GM13976 (cell line): ENCODE data around the gene TRMU.

Source experiments
- DNase-seq: peaks from one replicate; pipeline ENCODE4 v3.0.0; 2012; ENCODE audit warnings: low spot score
- CTCF ChIP-seq: IDR thresholded peaks from 2 replicates; pipeline ENCODE4 v1.5.1; 2012; ENCODE audit warnings: borderline replicate concordance, mild to moderate bottlenecking; ENCODE audit not compliant: insufficient read depth; ENCODE audit errors: extremely low read depth, missing control alignments, control extremely low read depth
- in situ Hi-C: fragments of 300-500 bp; cut with MboI; formaldehyde crosslinking; loops from one replicate; pipeline ENCODE4 v1.12.0; 2022; ENCODE audit warnings: low sequenced_read_pairs, mixed read lengths, inconsistent platforms; ENCODE audit not compliant: unreplicated experiment

TRMU gene

DNA sequence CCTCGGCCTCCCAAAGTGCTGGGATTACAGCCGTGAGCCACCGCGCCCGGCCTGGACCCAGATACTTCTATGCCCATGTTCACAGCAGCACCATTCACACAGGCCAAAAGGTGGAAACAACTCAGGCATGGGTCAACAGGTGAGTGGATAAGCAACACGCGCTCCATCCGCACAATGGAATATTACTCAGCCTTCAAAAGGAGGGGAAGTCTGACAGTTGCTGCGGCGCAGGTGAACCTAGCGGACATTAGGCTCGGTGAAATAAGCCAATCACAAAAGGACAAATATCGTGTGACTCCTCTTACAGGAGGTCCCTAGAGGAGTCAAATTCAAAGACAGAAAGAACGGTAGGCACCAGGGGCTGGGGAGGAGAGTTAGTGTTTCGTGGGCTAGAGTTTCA, 47.0 kb downstream of the TRMU start:
- DNase-seq, result no peak
- TF ChIP-seq CTCF, result no peak
- in situ Hi-C loops, result no loop called here

- DNase-seq, result no peak
- TF ChIP-seq CTCF, result no peak
- in situ Hi-C loops, result no loop called here
These were observed 50.8 kb downstream of the TRMU start for GRCh38 chr22:46386312-46386711.

DNA sequence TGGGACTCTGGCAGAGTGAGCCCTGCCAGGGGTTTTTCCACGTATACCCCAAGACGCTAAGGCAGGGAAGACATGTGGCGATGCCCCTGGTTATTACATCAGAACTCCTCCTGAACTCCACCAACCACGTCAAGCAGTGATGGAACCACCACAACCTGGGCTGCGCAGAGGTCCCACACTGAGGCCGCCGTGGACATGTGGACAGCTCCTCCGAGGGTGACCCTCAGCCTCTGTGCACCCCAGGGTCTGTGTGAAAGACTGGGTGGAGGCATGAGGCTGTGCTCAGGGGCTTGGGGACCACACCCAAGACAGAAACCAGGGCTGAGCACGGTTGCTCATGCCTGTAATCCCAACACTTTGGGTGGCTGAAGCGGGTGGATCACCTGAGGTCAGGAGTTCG, 52.2 kb downstream of the TRMU start:
- in situ Hi-C loops, result no loop called here
- DNase-seq, result no peak
- TF ChIP-seq CTCF, result no peak

DNA sequence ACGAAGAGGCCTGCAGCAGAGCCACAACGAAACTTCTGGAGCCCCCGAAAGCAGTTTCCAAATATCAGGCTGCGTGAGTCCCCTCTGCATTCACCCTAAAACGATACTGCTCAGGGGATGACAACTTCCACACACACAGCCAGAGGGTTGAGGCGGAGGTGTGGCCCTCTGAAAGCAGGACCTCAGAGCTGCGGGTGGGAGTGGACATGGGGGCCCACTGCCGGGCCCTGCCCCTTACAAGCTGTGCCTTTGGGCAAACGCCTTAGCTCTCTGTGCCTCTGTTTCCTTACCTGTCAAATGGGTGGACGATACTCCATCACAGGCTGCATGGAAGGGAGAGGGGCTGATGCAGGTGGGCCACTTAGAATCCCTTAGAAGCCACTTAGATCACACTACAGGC, 53.1 kb downstream of the TRMU start:
- DNase-seq, result no peak
- in situ Hi-C loops, result no loop called here
- TF ChIP-seq CTCF, result no peak

DNA sequence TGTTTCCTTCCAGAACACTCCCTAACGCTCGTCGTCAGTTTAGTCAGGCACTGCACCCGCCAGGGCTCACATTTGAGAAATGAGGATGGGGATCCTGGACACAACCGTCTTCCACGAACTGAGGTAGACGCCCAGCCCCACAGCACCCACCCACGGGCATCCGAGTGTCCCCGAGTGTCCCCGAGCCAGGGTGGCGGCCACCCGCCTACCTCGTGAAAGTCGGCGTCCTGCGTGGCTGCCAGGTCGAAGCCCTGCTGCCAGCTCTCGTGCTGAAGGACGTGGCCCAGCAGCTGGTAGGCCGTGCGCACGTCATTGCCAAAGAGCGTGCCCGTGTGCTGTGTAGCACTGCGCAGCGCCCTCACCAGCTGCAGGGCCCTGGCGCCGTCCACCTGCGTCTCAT, 53.6 kb downstream of the TRMU start:
- in situ Hi-C loops, result no loop called here
- TF ChIP-seq CTCF, result no peak
- no peak for DNase-seq

DNA sequence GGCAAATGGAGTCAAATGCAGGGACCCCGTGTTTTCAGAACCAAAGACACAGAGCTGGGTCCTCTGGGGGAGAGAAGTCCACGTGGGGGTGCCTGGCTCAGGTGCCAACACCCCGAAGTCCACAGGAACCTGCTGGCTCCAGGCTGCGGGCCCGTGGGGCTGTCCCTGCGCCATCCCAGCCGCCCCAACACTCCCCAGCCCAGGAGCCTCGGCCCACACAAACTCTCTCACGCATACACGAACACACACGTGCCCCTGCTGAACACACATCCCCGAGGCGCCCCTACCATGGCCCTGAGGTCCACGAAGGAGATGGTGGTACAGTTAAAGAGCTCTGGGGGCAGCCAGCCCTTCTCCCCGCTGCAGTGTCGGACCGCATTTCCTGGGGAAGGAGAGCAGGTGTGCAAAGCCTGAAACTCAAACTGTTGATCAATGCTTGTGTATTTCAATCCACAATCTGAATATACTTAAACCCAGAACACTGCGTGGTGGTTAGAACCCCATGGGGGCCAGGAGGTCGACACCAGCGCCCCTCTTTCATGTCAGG, 54.7 kb downstream of the TRMU start:
- TF ChIP-seq CTCF, result no peak
- DNase-seq, result no peak
- in situ Hi-C loops, result no loop called here

DNA sequence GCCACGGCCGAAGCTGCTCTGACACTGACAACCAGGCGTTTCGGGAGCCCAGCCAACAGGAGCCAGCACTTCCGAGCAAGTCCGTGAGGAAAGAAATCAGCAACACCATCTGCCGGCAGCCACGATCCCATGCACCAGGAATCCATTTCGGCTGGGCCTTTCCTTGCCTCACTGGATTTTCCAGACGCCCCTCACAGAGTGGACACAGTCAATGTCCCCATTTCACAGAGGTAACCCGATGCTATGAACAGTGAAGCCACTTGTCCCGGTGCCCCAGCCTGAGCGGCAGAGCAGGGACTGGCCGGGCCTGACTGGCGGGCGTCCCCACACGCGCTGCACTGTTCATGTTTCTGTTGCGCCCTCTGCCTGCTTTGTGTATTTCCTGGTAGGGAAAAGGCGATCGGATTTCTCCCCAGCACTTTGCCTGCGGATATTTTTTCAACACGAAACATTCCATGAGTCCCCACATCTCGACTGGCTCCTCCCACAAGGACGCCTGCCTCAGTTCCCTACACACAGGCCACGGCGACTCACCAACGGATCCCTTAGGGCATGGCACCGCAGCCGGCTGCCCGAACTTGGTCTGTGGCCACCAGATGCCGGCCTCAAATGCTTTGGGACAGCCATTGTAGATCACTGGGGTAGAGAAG, 55.3 kb downstream of the TRMU start:
- in situ Hi-C loops, result no loop called here
- DNase-seq, result no peak
- TF ChIP-seq CTCF, result no peak
